Smooth muscle cell (in vitro differentiated cells): Measurements from ENCODE around the gene PAQR3. TPM values are rescaled to one million over a fixed set of nuclear protein-coding genes. Genes with fewer than 3 reads are reported as not detected.

Experiments used
- DNase-seq: peaks from one replicate; lab custom pipeline; 2025; ENCODE audit not compliant: unreplicated experiment; lab: John Stamatoyannopoulos, UW
- H2AFZ ChIP-seq: fragments of 200-600 bp; sonication (generic); 2 replicates; pipeline ENCODE4 v1.6.0; 2016; ENCODE audit warnings: antibody characterized with exemption, low read depth, mild to moderate bottlenecking
- H3F3A ChIP-seq: fragments of 200-600 bp; sonication (generic); 2 replicates; pipeline ENCODE4 v1.6.0; 2017; ENCODE audit warnings: antibody characterized with exemption, low read depth
- H3K27ac ChIP-seq: fragments of 200-600 bp; sonication (generic); 2 replicates; pipeline ENCODE4 v1.5.1; 2016; ENCODE audit warnings: low read depth, mild to moderate bottlenecking
- H3K27me3 ChIP-seq: fragments of 200-600 bp; sonication (generic); 2 replicates; pipeline ENCODE4 v1.6.1; 2016; ENCODE audit warnings: low read depth, mild to moderate bottlenecking
- H3K36me3 ChIP-seq: fragments of 200-600 bp; sonication (generic); 2 replicates; pipeline ENCODE4 v1.5.1; 2016; ENCODE audit warnings: low read depth
- H3K4me1 ChIP-seq: fragments of 200-600 bp; sonication (generic); 2 replicates; pipeline ENCODE4 v1.5.1; 2016; ENCODE audit warnings: low read depth
- H3K4me2 ChIP-seq: fragments of 200-600 bp; sonication (generic); 2 replicates; pipeline ENCODE4 v1.6.0; 2016; ENCODE audit warnings: mild to moderate bottlenecking
- H3K4me3 ChIP-seq: fragments of 200-600 bp; sonication (generic); 2 replicates; pipeline ENCODE4 v1.5.1; 2016; ENCODE audit warnings: mild to moderate bottlenecking
- H3K79me2 ChIP-seq: fragments of 200-600 bp; sonication (generic); 2 replicates; pipeline ENCODE4 v1.6.0; 2016; ENCODE audit warnings: low read depth, mild to moderate bottlenecking
- H3K9ac ChIP-seq: fragments of 200-600 bp; sonication (generic); 2 replicates; pipeline ENCODE4 v1.6.0; 2016; ENCODE audit warnings: low read depth
- H3K9me3 ChIP-seq: fragments of 200-600 bp; sonication (generic); replicated peaks from 2 replicates; pipeline ENCODE4 v1.5.1; 2016; ENCODE audit warnings: low read depth
- H4K20me1 ChIP-seq: fragments of 200-600 bp; sonication (generic); 2 replicates; pipeline ENCODE4 v1.6.0; 2016; ENCODE audit warnings: low read depth
- WGBS: methylation state at CpG from one replicate; pipeline ENCODE4 v1.1.7; 2016; ENCODE audit warnings: low lambda C conversion rate; 5-methylcytosine and 5-hydroxymethylcytosine counted together
- polyA plus RNA-seq: library from polyadenylated mRNA; unstranded; fragments of >200 nt; fragmentation: Nextera tagmentation; extraction: Ambion mirVana; gene quantifications from 2 replicates; pipeline ENCODE4 v1.2.1, GENCODE V29; 2016
- total RNA-seq: library from RNA; depleted of rRNA; stranded (reverse); fragments of >200 nt; gene quantifications from 2 replicates; pipeline ENCODE4 v1.2.3, GENCODE V29; 2014
- TF ChIP-seq, protein P1 (sequence below): fragments of 200-600 bp; sonication (generic); IDR thresholded peaks from 2 replicates; pipeline ENCODE4 v1.5.1; 2017; ENCODE audit warnings: borderline replicate concordance, mild to moderate bottlenecking, antibody characterized with exemption; ENCODE audit not compliant: insufficient read depth, poor library complexity, severe bottlenecking

PAQR3 gene
- total and polyA plus RNA-seq, 2 experiments from 2014 or later: 10.8 to 20.4 TPM

DNA sequence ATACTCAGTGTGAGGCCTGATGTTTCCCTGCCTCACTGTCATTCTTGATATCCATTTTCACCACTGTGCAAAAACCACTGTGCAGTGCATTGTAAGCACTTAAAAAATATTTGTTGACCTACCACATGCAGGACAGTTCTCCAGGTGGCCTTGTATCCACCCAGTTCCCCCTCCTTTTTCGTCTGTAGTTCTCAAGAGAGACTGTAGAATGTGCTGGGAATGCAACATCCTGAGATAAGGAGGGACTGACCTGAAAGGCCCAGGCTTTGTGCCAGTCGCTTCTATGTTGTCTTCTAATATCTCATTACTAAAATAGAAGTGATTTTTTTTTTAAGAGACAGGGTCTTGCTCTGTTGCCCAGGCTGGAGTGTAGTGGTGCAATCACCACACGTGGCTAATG, 21.7 kb upstream of the PAQR3 start:
- 90% methylated on average over 3 of the region's 3 CpGs for WGBS
- Histone ChIP-seq H3K79me2 (no peaks in the 10 kb centered on the region), H3K27me3 (no peaks in the 10 kb centered on the region), H3K36me3 (no peaks in the 10 kb centered on the region), H3K4me2 (no peak overlapping the region), H3K9me3 (no peaks in the 10 kb centered on the region), H3K9ac (no peak overlapping the region), H3F3A (no peaks in the 10 kb centered on the region), H3K4me3 (no peak overlapping the region), H2AFZ (no peak overlapping the region), H3K4me1 (no peaks in the 10 kb centered on the region), H3K27ac (no peak overlapping the region), H4K20me1 (no peaks in the 10 kb centered on the region)
- no peak for DNase-seq
- TF ChIP-seq, protein P1, sequence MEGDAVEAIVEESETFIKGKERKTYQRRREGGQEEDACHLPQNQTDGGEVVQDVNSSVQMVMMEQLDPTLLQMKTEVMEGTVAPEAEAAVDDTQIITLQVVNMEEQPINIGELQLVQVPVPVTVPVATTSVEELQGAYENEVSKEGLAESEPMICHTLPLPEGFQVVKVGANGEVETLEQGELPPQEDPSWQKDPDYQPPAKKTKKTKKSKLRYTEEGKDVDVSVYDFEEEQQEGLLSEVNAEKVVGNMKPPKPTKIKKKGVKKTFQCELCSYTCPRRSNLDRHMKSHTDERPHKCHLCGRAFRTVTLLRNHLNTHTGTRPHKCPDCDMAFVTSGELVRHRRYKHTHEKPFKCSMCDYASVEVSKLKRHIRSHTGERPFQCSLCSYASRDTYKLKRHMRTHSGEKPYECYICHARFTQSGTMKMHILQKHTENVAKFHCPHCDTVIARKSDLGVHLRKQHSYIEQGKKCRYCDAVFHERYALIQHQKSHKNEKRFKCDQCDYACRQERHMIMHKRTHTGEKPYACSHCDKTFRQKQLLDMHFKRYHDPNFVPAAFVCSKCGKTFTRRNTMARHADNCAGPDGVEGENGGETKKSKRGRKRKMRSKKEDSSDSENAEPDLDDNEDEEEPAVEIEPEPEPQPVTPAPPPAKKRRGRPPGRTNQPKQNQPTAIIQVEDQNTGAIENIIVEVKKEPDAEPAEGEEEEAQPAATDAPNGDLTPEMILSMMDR: no peak

DNA sequence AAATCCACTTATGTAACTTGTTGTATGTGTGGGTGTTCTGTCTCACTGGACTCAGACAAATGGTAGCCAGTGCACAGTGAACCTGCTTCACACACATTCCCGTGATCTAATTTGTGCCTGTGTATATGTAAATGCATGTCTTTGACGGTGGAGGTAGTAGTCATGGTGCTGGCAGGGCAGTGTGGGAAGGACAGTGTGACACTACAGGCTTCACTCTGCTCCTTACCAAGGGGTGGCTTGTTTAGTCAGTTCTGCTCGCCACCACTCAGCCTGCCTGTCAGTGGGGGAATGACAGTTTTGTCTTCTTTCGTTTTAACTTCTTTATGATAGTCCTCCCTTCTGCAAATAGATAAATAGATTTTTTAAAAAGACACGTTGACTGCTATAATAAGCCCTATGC, 17.7 kb upstream of the PAQR3 start:
- no peaks in the 10 kb centered on the region for H3K9me3 ChIP-seq
- no peaks in the 10 kb centered on the region for H3K4me1 ChIP-seq
- TF ChIP-seq, protein P1: no peak
- DNase-seq: no peak
- WGBS: 75% methylated on average over 5 of the region's 5 CpGs
- H3K9ac ChIP-seq: no peak overlapping the region
- H3K27ac ChIP-seq: no peak overlapping the region
- H4K20me1 ChIP-seq: no peaks in the 10 kb centered on the region
- H3K79me2 ChIP-seq: no peaks in the 10 kb centered on the region
- no peaks in the 10 kb centered on the region for H3F3A ChIP-seq
- H2AFZ ChIP-seq: no peak overlapping the region
- no peak overlapping the region for H3K4me2 ChIP-seq
- no peak overlapping the region for H3K4me3 ChIP-seq
- peaks cover 17% of the 10 kb centered on the region for H3K27me3 ChIP-seq
- H3K36me3 ChIP-seq: no peaks in the 10 kb centered on the region

DNA sequence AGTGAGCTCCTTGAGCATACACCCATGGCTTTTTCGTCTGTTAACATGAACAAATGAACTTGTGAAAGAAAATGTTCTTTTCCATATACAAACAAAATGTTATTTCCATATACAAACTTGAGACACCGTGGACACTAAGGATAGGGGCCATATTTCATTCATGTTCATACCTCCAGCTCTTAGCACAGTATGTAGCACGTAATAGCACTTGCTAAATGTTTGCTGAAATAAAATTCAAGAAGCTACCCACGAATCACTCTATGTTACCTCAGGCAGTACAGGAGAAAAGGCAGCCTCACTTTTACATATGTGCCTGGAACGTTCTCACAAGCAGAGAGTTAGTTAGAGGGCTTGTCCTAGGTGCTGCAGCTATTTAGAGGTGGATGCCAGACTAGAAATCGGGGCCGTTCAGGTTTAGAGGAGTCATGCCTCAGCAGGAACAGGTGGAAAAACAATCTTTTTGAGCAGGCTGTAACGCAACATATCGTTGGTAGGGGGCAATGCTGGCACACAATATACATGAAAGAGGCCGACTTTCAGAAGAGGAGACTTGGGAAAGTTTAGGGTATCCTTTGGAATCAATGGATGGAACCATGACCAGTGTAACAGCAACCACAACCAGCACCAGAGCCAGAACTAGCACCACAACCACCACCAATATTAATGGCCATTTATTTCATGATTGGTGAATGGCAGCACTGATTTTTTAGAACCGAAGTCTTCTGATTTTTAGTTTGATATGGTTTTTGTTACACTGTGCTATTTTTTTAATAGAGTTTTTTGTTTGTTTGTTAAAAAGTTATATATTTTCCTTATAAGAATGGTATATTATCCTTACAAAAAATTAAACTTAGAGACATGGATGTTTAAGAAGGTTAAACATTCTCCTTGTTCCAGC, 14.8 kb upstream of the PAQR3 start:
- 44% methylated on average over 11 of the region's 11 CpGs for WGBS
- Histone ChIP-seq H3K9ac (no peak overlapping the region), H3K27ac (no peak overlapping the region), H3K36me3 (no peaks in the 10 kb centered on the region), H2AFZ (no peak overlapping the region), H3K4me2 (no peak overlapping the region), H3K4me1 (no peaks in the 10 kb centered on the region), H4K20me1 (no peaks in the 10 kb centered on the region), H3K4me3 (no peak overlapping the region), H3K79me2 (no peaks in the 10 kb centered on the region), H3K9me3 (no peaks in the 10 kb centered on the region), H3F3A (no peaks in the 10 kb centered on the region), H3K27me3 (peaks cover 17% of the 10 kb centered on the region)
- TF ChIP-seq, protein P1: peak; percentile 41
- DNase-seq: no peak
